GM04504 (cell line): ENCODE results near the gene TAS2R50.
"Not testable (repeated sequence)": the region's sequence is repeated elsewhere in the genome, so short reads cannot be mapped to it uniquely, and the experiment has no call there.

ENCODE experiments used
- DNase-seq: peaks from one replicate; pipeline ENCODE4 v3.0.0-alpha.2; 2012; ENCODE audit warnings: low read depth

Gene TAS2R50

DNA sequence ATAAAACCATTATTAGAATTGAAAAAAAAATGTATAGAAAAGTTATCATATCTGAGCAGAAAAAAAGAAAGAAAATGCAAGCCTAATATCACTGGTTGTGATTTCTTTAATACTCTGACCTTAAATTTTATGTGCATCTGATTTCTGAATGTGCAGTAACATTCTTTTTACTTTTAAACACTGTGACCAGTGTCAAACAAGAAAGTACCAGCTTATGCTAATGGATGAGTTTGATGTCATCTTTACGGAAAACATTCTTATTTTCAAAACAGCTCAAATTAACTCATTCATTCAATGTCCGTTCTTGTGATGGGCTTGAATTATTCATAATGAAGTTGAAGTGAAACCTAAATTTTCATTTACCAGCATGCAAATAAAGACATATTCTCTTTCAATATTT lies at the start of gene TAS2R50:
Gene TAS2R50, minus strand, starts transcription at position 101 of the 400 bp plus-strand sequence. Its CDS starts 52 bp downstream, at position 49.
- DNase-seq: no peak

DNA sequence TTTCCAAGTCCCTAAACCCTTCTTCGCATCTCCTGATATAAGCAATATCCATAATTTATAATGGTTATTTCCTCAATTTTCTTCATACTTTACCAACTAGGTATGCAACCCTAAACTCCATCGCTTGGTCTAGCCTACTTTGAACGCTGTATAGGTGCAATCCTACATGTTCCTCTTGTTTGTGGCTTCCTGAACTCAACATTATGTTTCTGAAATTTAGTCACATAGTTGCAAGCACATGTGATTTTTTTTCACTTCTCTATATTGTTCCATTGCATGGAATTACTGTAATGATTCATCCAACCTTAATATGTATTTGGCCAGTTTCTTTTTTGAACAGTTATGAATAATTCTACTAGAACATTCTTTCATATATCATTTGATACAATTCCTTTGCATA lies 47.2 kb upstream of the TAS2R50 start:
- not testable (repeated sequence) for DNase-seq

- DNase-seq: no peak
Measured at GRCh38 chr12:11031307-11031706, 44.6 kb upstream of the TAS2R50 start, which contains the start of gene TAS2R31. Gene TAS2R31, minus strand, starts transcription at chr12:11031407. Its CDS starts 72 bp downstream, at chr12:11031335.

GRCh38 chr12:11026118-11026517 lies 39.4 kb upstream of the TAS2R50 start:
- no peak for DNase-seq

GRCh38 chr12:11023387-11023786 lies 36.7 kb upstream of the TAS2R50 start:
- no peak for DNase-seq

GRCh38 chr12:11022520-11022919 lies 35.8 kb upstream of the TAS2R50 start, which contains the start of gene TAS2R19:
Gene TAS2R19, minus strand, starts transcription at chr12:11022620. Its CDS starts 49 bp downstream, at chr12:11022571.
- no peak for DNase-seq

GRCh38 chr12:11016937-11017336 lies 30.2 kb upstream of the TAS2R50 start:
- no peak for DNase-seq

- DNase-seq: no peak
Measured at GRCh38 chr12:11015775-11016430, 29.2 kb upstream of the TAS2R50 start.

DNA sequence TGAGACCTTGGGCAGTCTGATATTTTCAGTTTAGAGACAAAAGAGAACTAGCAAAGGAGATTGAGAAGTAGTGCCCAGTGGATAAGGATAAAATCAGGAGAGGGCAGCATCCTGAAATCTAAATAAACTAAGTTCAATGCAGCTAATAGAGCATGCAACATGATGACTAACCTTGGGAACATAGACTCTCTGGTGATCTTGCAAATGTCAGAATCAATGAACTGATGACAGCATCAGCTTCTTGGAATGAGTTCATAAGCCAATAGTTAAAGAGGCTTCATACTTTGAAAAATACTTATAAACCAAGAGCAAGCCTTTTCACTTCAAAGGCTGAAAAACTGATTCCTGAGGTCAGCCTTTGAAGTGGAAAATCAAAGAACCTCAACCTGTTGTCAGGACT lies 27.5 kb upstream of the TAS2R50 start:
- peak; percentile 2 for DNase-seq

- DNase-seq: no peak
Measured at GRCh38 chr12:11007608-11008007, 20.9 kb upstream of the TAS2R50 start.

- DNase-seq: no peak
Measured at GRCh38 chr12:10998204-10998603, 11.5 kb upstream of the TAS2R50 start, which contains the start of gene TAS2R20. Gene TAS2R20, minus strand, starts transcription at chr12:10998304. Its CDS starts 429 bp downstream, at chr12:10997875.

DNA sequence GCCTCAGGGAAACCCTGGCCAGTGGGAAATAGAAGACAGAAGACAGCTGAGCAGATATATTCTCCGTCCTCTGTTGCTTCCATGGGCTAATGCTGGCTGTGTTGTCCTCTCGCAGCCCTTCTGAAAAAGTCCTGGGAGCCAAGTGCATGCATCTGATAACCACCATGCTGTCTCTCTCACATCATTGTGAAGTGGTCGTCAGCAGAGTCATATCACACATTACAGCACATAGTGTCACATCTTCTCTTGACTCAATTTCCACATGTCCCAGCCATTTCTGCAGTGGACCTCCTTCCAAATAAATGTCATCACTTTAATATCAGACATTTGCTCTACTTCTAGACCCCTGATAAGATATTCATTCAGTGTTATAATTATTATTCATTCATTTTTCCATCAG lies 7.6 kb upstream of the TAS2R50 start:
- DNase-seq: no peak

GRCh38 chr12:10989107-10989506 lies 2.4 kb upstream of the TAS2R50 start:
- no peak for DNase-seq

GRCh38 chr12:10982244-10982643 lies 4.5 kb downstream of the TAS2R50 start:
- DNase-seq: no peak

DNA sequence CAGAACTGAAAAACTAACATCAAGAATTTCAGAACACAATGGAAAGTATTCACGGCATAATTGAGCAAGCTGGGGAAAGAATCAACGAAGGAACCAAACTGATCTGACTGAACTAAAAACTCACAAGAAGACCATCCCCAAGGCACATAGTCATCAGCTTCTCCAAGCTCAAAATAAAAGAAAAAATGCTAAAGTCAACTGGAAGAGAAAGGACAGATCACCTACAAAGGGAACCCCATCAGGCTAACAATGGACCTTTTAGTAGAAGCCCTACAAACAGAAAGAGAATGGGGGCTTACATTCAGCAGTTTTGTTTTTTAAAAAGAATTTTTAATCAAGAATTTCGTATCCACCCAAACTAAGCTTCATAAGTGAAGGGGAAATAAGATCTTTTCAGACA lies 11.7 kb downstream of the TAS2R50 start:
- DNase-seq: no peak

DNA sequence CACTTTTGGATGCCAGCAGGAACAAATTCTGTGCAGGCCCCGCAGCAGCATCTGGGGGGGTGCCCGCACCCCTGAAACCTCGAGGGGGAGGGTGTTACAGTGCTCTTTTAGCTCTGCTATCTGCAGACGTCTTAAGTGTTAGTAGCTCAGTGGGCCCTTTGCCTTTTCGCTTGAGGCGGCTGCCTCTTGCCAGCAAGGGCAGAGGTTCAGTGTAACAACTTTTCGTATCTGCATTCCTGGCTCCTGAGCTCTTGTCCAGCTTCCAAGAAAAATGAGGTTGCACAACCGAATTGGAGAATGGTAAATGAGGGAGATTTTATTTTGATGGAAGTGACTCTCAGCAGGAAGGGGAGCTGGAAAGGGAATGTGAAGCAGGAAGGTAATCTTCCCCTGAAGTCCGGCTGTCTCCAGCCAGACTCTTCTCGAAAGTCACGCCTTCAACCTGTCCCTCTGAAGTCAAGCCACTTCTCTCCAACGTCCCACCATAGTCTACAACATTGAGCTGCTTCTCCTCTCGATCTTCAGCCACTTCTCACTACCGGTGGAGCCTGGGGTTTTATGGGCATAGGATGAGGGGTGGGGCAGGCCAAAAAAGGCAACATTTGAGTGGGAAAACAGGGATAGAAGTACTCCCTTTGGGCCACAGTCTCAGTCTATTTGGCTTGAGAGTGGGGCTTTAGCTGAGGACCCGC lies 17.8 kb downstream of the TAS2R50 start:
- peak; percentile 44 for DNase-seq

DNA sequence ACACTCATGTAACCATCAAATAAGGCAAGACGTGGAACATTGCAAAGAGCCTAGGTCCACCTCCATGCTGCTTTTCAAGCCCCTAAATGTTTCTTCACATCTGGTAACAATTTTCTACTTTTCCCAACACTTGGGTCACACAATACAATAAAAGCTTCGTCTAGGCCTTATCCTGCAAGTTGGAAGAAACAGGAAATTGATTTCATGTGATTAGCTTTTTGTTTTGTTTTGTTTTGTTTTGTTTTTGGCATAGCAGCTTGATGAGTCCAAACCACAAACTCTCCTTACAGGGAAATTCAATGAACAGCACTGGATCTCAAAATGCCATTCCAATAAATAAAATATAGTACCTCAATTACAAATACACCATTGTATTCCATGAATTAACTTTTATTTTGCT lies 19.3 kb downstream of the TAS2R50 start:
- peak; percentile 80 for DNase-seq

- no peak for DNase-seq
Measured at GRCh38 chr12:10966314-10966713, 20.4 kb downstream of the TAS2R50 start.

DNA sequence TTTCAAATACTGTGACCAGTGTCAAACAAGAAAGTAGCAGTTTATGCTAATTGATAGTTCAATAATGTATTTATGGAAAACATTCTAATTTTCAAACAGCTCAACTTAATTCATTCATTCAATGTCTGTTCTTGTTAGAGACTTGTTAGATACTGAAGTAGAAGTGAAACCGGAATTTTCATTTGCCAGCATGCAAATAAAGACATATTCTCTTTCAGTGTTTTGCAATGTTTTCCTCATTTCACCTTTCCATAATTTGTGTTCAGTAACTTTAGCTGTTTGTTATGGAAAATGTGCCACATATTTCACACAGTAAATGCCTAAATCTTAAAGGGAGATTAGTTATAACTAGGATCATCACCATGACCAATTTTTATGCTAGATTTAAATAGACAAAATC lies 21.2 kb downstream of the TAS2R50 start:
- DNase-seq: peak; percentile 24

- DNase-seq: no peak
Measured at GRCh38 chr12:10960211-10960610, 26.5 kb downstream of the TAS2R50 start.

- no peak for DNase-seq
Measured at GRCh38 chr12:10959804-10960203, 26.9 kb downstream of the TAS2R50 start.

GRCh38 chr12:10957741-10958140 lies 29.0 kb downstream of the TAS2R50 start:
- DNase-seq: no peak

GRCh38 chr12:10956085-10956484 lies 30.6 kb downstream of the TAS2R50 start:
- no peak for DNase-seq
